GM10266 (cell line): Measurements from ENCODE around the gene CENPK.
A peak's percentile ranks its signal among the peaks of the same experiment; 100 is the strongest.

Experiments
- DNase-seq: peaks from one replicate; pipeline ENCODE4 v3.0.0; 2012; ENCODE audit errors: extremely low spot score
- TF ChIP-seq, protein P1 (sequence below): IDR thresholded peaks from 2 replicates; pipeline ENCODE4 v1.5.1; 2012; ENCODE audit warnings: mild to moderate bottlenecking, low read depth; ENCODE audit not compliant: control insufficient read depth, insufficient read depth; ENCODE audit errors: missing control alignments

CENPK gene

DNA sequence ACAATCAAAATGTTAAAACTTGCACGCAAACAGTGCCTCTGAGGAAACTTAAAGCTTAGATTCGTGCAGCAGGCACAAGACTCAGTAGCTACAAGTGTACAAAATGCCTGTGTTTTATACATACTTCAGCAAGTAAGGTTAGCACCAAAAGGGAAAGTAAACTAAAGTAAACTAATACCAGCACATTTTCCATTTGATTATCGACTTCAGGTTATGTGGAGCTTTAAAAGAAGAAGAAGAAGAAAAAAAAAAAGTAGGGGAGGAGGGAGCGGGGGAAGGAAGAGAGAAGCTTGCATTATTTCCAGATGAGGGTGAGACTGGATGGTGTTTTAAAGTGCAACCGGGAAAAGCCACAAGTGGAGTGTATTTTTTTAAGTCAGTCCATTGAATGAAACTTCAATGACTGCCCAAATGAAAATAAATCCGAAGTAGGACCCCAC is 80.7 kb downstream of the CENPK start:
- TF ChIP-seq, protein P1, sequence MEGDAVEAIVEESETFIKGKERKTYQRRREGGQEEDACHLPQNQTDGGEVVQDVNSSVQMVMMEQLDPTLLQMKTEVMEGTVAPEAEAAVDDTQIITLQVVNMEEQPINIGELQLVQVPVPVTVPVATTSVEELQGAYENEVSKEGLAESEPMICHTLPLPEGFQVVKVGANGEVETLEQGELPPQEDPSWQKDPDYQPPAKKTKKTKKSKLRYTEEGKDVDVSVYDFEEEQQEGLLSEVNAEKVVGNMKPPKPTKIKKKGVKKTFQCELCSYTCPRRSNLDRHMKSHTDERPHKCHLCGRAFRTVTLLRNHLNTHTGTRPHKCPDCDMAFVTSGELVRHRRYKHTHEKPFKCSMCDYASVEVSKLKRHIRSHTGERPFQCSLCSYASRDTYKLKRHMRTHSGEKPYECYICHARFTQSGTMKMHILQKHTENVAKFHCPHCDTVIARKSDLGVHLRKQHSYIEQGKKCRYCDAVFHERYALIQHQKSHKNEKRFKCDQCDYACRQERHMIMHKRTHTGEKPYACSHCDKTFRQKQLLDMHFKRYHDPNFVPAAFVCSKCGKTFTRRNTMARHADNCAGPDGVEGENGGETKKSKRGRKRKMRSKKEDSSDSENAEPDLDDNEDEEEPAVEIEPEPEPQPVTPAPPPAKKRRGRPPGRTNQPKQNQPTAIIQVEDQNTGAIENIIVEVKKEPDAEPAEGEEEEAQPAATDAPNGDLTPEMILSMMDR: no peak
- no peak for DNase-seq

DNA sequence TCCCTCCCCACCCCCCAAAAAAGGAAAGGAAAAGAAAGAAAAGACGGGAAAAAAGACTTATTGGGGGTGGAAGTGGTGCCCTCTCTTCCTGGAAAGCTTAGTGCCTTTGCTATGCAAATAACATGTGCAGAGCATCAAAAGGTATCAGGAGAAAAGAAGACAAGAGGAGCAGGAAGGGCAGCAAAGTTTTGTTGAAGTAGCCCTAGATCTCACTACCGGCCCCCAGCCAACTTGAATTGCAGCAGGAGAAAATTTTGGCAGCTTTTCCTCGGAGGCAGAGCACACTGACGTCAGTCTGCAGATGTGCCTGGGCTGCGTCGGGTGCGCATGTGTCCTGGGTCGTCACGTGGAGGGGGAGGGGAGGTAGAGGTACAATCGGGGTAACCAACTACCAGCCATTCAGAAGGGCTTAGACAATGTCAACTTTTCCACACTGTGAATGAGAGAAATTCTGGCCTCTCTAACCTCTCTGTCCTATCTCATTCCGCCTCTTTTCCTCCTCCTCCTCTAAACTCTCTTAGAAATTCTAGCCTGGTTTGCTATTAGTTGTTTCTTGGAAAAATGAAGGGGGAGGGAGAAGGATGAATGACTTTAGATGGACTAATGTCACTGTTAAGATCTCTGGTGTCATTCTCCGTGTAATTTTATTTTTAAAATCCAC is 81.2 kb downstream of the CENPK start, which contains the start of gene ADAMTS6:
Gene ADAMTS6 (minus strand): TSS at position 286 of the 661 bp plus-strand sequence. CDS start 8,247 bp downstream, outside the sequence.
- peak; percentile 79 for DNase-seq
- TF ChIP-seq, protein P1: no peak

DNA sequence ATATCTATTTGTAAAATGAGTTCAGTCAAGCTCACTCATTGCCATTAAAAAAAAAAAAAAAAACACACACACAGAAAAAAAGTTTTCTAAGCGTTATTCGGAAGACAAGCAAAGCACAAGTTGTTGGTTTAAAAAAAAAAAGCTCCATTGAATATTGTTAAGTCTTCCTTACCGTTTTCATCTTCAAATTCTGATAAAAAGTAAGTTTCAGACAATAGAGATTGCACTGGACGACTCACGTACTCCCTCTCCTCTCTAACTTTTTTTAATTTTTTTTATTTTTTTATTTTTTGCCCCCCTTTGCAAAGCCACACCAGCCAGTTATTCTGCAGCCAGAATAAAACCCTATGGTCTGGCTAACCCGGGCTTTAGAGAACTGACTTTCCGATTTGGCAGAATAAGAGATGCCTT is 81.8 kb downstream of the CENPK start:
- no peak for DNase-seq
- TF ChIP-seq, protein P1: no peak

DNA sequence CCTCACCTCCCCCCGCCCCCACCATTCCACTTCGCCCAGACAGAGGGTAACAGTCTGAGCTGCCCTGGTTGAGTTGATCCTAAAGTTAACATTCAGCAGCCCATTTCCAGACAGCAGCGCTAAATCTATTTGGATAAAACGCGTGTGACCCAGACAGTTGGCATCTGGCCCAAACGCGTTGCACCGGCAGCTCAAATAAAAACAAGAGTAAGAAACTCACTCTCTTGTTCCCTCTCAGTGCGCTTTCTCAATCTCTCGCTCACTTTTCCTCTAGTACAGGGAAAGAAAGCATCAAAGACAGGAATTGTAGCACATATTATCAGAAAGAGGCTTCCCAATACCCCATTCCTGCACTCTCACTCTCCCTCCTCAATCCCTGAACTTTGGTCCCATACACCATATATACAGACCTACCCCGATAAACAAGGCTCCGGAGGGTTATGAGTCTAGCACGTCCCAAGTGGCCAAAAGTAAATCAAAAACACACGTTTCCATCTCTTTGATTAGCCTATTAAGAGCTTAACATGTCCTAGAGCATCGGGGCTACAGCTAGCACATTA is 82.6 kb downstream of the CENPK start:
- TF ChIP-seq, protein P1: no peak
- peak; percentile 16 for DNase-seq

DNA sequence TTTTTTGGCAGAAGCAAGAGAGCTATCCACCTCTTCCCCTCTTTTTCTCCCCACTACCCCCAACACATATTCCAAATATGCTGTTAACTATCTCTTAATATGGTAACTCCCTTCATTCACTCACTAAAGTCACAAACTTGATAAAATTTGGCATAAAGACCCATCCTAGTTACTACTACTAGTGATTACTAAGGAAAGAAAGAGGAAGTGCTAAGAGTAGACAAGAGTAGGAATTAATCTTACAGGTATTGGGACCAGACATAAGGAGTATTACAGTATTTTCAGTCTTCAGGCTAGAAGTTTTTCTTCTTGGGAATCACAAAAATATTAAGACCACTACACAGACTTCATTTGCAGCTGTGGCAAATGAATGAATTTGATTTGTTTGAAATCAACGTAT is 83.4 kb downstream of the CENPK start:
- TF ChIP-seq, protein P1: no peak

DNA sequence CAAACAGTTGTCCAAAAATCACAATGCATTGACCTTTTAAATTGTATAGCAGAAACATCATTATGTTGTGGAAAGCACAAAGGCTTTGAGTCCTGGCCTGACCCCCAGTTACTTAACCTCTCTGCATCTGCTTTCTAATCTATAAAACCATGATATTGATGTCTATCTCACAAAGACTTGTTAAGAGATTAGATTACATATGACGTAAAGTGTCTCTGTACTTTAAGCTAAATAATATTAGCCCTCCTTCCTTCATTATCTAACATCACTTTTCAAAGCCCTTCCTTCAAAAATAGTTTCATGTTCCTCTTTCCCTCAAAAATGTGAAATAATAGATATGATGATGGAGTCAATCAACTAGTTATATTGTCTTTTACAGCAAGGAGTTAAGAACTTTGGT is 84.6 kb downstream of the CENPK start:
- TF ChIP-seq, protein P1: no peak
- DNase-seq: no peak

More for the DNA sequence above, 83.4 kb downstream of the CENPK start:
- no peak for DNase-seq

DNA sequence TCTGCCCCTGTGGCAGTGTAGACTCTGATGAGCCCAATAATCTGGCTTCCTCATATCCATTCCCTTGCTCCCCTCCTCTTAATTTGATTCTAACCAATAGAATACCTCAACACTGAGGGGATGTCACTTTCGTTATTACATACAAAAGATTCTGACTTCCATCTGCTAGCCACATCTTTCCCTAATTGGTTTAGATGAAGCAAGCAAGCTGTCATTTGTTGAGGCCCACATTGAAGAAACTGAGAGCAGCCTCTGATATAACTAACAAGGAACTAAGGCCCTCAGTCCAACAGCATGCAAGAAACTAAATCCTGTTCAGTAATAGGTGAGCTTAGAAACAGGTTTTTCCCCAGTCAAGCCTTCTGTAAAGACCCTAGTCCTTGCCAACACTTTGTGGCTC is 87.1 kb downstream of the CENPK start:
- DNase-seq: no peak
- TF ChIP-seq, protein P1: no peak
